Mesendoderm (in vitro differentiated cells): Measurements from ENCODE around the gene ARID2. TPM values are rescaled to one million over a fixed set of nuclear protein-coding genes. Genes with fewer than 3 reads are reported as not detected.

ENCODE experiments used
- DNase-seq: peaks from one replicate; pipeline ENCODE4 v3.0.0; 2013
- H2AK5ac ChIP-seq: 2 replicates; pipeline ENCODE4 v1.6.1; 2013; ENCODE audit warnings: low read length, inconsistent platforms
- H2BK120ac ChIP-seq: 2 replicates; pipeline ENCODE4 v1.6.1; 2013; ENCODE audit warnings: low read depth, mild to moderate bottlenecking, low read length, moderate library complexity, mixed read lengths
- H2BK15ac ChIP-seq: replicated peaks from 2 replicates; pipeline ENCODE4 v1.6.1; 2013; ENCODE audit warnings: low read depth, mild to moderate bottlenecking, moderate library complexity
- H2BK5ac ChIP-seq: 2 replicates; pipeline ENCODE4 v1.6.1; 2013; ENCODE audit warnings: low read length, inconsistent platforms
- H3K18ac ChIP-seq: 2 replicates; pipeline ENCODE4 v1.6.1; 2013; ENCODE audit warnings: mild to moderate bottlenecking, low read length, mixed read lengths
- H3K23ac ChIP-seq: one replicate; pipeline ENCODE4 v1.6.1; 2013; ENCODE audit warnings: low read length
- H3K27ac ChIP-seq: 2 replicates; pipeline ENCODE4 v1.5.1; 2013; ENCODE audit warnings: low read depth, mild to moderate bottlenecking, inconsistent platforms, low read length, moderate library complexity
- H3K27me3 ChIP-seq: 2 replicates; pipeline ENCODE4 v1.6.1; 2013; ENCODE audit warnings: low read length, control low read depth, mild to moderate bottlenecking, inconsistent platforms; ENCODE audit not compliant: insufficient read depth, poor library complexity
- H3K36me3 ChIP-seq: 2 replicates; pipeline ENCODE4 v1.6.1; 2013; ENCODE audit warnings: low read length, inconsistent platforms; ENCODE audit not compliant: control insufficient read depth, insufficient read depth
- H3K4ac ChIP-seq: one replicate; pipeline ENCODE4 v1.6.1; 2013; ENCODE audit warnings: low read depth, mild to moderate bottlenecking, low read length, moderate library complexity
- H3K4me1 ChIP-seq: 2 replicates; pipeline ENCODE4 v1.6.1; 2013; ENCODE audit warnings: low read depth, low read length, inconsistent platforms; ENCODE audit not compliant: control insufficient read depth
- H3K4me2 ChIP-seq: 2 replicates; pipeline ENCODE4 v1.6.1; 2013; ENCODE audit warnings: low read length
- H3K4me3 ChIP-seq: 2 replicates; pipeline ENCODE4 v1.5.1; 2013; ENCODE audit warnings: mild to moderate bottlenecking, low read length
- H3K56ac ChIP-seq: one replicate; pipeline ENCODE4 v1.6.1; 2013; ENCODE audit warnings: low read length
- H3K79me1 ChIP-seq: 2 replicates; pipeline ENCODE4 v1.6.1; 2013; ENCODE audit warnings: low read length, inconsistent platforms
- H3K79me2 ChIP-seq: 2 replicates; pipeline ENCODE4 v1.6.1; 2013; ENCODE audit warnings: mild to moderate bottlenecking, low read length; ENCODE audit not compliant: control insufficient read depth, insufficient read depth
- H3K9ac ChIP-seq: 2 replicates; pipeline ENCODE4 v1.6.1; 2013; ENCODE audit warnings: low read length, inconsistent platforms
- H4K5ac ChIP-seq: one replicate; pipeline ENCODE4 v1.6.1; 2013; ENCODE audit warnings: low read length
- H4K8ac ChIP-seq: one replicate; pipeline ENCODE4 v1.6.1; 2013; ENCODE audit warnings: low read depth, mild to moderate bottlenecking, control low read depth, low read length, moderate library complexity
- WGBS: extraction: QIAGEN DNeasy Blood & Tissue Kit; methylation state at CpG from one replicate; pipeline ENCODE4 v1.1.7; 2013; ENCODE audit warnings: low lambda C conversion rate, missing lambda C conversion rate; ENCODE audit not compliant: insufficient coverage; ENCODE audit errors: extremely low coverage; 5-methylcytosine and 5-hydroxymethylcytosine counted together
- polyA plus RNA-seq, 2 experiments: library from polyadenylated mRNA; stranded (reverse); fragments of 200-250 nt; gene quantifications; one replicate each; pipeline ENCODE4 v1.2.3, GENCODE V29; 2013

The ARID2 gene, protein sequence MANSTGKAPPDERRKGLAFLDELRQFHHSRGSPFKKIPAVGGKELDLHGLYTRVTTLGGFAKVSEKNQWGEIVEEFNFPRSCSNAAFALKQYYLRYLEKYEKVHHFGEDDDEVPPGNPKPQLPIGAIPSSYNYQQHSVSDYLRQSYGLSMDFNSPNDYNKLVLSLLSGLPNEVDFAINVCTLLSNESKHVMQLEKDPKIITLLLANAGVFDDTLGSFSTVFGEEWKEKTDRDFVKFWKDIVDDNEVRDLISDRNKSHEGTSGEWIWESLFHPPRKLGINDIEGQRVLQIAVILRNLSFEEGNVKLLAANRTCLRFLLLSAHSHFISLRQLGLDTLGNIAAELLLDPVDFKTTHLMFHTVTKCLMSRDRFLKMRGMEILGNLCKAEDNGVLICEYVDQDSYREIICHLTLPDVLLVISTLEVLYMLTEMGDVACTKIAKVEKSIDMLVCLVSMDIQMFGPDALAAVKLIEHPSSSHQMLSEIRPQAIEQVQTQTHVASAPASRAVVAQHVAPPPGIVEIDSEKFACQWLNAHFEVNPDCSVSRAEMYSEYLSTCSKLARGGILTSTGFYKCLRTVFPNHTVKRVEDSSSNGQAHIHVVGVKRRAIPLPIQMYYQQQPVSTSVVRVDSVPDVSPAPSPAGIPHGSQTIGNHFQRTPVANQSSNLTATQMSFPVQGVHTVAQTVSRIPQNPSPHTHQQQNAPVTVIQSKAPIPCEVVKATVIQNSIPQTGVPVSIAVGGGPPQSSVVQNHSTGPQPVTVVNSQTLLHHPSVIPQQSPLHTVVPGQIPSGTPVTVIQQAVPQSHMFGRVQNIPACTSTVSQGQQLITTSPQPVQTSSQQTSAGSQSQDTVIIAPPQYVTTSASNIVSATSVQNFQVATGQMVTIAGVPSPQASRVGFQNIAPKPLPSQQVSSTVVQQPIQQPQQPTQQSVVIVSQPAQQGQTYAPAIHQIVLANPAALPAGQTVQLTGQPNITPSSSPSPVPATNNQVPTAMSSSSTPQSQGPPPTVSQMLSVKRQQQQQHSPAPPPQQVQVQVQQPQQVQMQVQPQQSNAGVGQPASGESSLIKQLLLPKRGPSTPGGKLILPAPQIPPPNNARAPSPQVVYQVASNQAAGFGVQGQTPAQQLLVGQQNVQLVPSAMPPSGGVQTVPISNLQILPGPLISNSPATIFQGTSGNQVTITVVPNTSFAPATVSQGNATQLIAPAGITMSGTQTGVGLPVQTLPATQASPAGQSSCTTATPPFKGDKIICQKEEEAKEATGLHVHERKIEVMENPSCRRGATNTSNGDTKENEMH (N-terminal part only)
- 15.0 TPM for polyA plus RNA-seq (2013, experiment 1 of 2)
- 14.5 TPM for polyA plus RNA-seq (2013, experiment 2 of 2)

DNA sequence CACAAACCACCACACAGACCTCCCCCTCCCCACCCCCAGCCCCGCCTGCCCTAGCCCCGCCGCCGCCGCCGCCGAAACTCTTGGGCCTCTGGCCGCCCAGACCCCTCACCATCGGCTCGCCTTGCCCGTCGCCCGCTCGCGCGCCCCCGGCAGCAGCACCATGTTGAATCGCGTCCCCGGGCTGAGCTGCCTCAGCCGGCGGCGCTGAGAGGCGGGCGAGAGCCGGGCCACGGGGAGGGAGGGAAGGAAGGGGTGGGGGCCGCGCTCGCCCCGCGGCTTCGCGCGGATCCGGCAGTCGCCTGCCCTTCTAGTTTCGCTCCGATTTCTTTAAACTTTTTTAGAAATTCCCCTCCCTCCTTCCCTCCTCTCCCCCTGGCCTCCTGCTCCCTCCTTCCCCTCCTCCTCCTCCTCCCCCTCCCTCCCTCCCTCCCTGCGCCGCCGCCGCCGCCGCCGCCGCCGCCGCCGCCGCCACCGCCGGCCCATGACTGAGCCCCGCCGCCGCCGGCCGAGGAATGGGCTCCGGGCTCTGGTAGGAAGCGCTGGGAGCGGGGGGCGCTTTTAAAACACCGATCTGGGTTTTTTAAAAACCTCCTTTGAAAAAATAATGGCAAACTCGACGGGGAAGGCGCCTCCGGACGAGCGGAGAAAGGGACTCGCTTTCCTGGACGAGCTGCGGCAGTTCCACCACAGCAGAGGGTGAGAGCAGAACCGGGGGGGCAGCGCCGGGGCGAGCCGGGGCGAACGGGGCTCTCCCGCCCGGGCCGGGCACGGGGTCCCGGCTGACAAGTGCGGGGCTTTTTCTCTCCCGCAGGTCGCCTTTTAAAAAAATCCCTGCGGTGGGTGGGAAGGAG, at the start of gene ARID2:
ARID2 (plus strand) TSS at position 474 of the 851 bp plus-strand sequence; CDS start at position 605, 131 bp downstream.
- peak within 1 kb of the TSS; percentile 97 for H3K56ac ChIP-seq
- peak within 1 kb of the TSS; percentile 89 for H2BK120ac ChIP-seq
- no peak within 1 kb of the TSS for H4K5ac ChIP-seq

DNA sequence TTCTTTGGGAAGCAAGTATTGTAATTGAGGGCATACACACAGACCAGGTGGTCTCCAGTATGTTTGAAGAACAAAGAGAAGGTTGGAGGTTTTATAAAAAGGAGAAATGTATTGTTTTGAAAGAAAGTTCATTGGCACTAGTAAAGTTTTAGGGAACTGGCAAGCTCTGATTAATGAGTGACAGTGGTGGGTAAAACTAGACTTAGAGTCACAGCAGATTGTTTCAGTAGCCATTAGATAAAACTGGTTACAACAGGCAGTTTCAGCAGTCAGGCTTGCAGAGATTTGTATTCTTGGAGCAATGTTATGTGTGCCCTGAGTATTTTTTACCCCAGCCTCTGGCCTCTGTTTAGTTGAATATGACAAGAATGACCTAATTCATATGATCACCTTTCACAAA, 49.1 kb upstream of the ARID2 start:
- Histone ChIP-seq H3K27ac (no peak overlapping the region), H2AK5ac (no peak overlapping the region), H3K4me3 (no peak overlapping the region), H3K4me1 (no peaks in the 10 kb centered on the region), H4K8ac (no peak overlapping the region), H3K36me3 (no peaks in the 10 kb centered on the region), H2BK120ac (no peak overlapping the region), H3K56ac (no peak overlapping the region), H2BK15ac (no peak overlapping the region), H3K9ac (no peak overlapping the region), H3K18ac (no peak overlapping the region), H3K79me1 (no peaks in the 10 kb centered on the region), H3K23ac (no peak overlapping the region), H3K4me2 (no peak overlapping the region), H3K79me2 (no peaks in the 10 kb centered on the region), H4K5ac (no peak overlapping the region), H2BK5ac (no peak overlapping the region), H3K27me3 (no peaks in the 10 kb centered on the region), H3K4ac (no peak overlapping the region)
- no peak for DNase-seq

More for the DNA sequence above, at the start of gene ARID2:
- H3K36me3 ChIP-seq, result no peaks in the 10 kb centered on the region
- H2BK15ac ChIP-seq, result peak within 1 kb of the TSS; percentile 61
- H2AK5ac ChIP-seq, result no peak within 1 kb of the TSS
- peak within 1 kb of the TSS; percentile 85 for H2BK5ac ChIP-seq
- peak within 1 kb of the TSS; percentile 99 for H3K18ac ChIP-seq
- H3K9ac ChIP-seq, result peak within 1 kb of the TSS; percentile 97
- no CpG with 5 or more reads among the region's 88 CpGs for WGBS
- peak within 1 kb of the TSS; percentile 99 for H4K8ac ChIP-seq
- H3K27ac ChIP-seq, result peak within 1 kb of the TSS; percentile 100
- peak within 1 kb of the TSS; percentile 53 for H3K23ac ChIP-seq
- H3K79me2 ChIP-seq, result peaks cover 16% of the 10 kb centered on the region
- no peaks in the 10 kb centered on the region for H3K27me3 ChIP-seq
- H3K4ac ChIP-seq, result peak within 1 kb of the TSS; percentile 99
- peak; percentile 80 for DNase-seq
- peak within 1 kb of the TSS; percentile 82 for H3K4me3 ChIP-seq
- H3K79me1 ChIP-seq, result no peaks in the 10 kb centered on the region
- peak within 1 kb of the TSS; percentile 71 for H3K4me2 ChIP-seq
- no peaks in the 10 kb centered on the region for H3K4me1 ChIP-seq

DNA sequence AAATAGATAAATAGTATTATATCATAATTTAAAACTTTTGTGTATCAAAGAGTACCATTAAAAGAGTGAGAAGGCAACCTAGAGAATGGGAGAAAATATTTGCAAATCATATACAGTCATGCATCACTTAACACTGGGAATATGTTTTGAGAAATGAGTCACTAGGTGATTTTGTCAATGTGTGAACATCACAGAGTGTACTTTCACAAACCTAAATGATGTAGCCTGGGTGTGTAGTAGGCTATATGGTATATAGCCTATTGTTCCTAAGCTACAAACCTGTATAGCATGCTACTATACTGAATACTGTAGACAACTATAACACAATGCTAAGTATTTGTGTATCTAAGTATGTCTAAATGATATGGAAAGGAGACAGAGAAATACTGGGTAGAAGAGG, 48.0 kb upstream of the ARID2 start:
- Histone ChIP-seq H3K9ac (no peak overlapping the region), H4K5ac (no peak overlapping the region), H3K4me1 (no peaks in the 10 kb centered on the region), H3K4me2 (no peak overlapping the region), H2BK5ac (no peak overlapping the region), H3K56ac (no peak overlapping the region), H3K79me2 (no peaks in the 10 kb centered on the region), H2BK120ac (no peak overlapping the region), H4K8ac (no peak overlapping the region), H3K4ac (no peak overlapping the region), H2AK5ac (no peak overlapping the region), H3K36me3 (no peaks in the 10 kb centered on the region), H3K79me1 (no peaks in the 10 kb centered on the region), H2BK15ac (no peak overlapping the region), H3K18ac (no peak overlapping the region), H3K27me3 (no peaks in the 10 kb centered on the region), H3K23ac (no peak overlapping the region), H3K4me3 (no peak overlapping the region), H3K27ac (no peak overlapping the region)
- DNase-seq, result no peak

DNA sequence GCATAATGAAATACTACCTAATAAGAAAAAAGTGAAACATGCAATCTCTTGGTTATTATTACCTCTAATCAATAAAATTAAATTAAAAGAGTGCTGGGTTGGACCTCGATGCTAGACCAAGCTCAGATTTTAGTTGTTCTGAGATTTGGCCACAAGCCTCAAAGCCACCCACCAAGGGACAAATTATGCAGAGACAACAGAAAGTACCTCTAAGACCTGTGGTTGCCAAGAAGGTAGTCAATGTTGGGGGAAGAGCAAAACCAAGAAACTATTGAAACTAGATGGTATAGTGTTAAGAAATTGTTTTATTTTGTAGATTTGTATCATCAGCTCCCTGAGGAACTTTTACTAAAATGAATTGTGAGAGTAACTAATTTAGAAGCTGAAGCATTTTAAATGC, 43.8 kb upstream of the ARID2 start:
- Histone ChIP-seq H3K4ac (no peak overlapping the region), H2BK120ac (no peak overlapping the region), H3K9ac (no peak overlapping the region), H3K56ac (no peak overlapping the region), H3K23ac (no peak overlapping the region), H3K79me1 (no peaks in the 10 kb centered on the region), H2BK5ac (no peak overlapping the region), H2AK5ac (no peak overlapping the region), H3K4me1 (no peaks in the 10 kb centered on the region), H4K8ac (no peak overlapping the region), H3K27me3 (no peaks in the 10 kb centered on the region), H3K36me3 (no peaks in the 10 kb centered on the region), H3K4me3 (no peak overlapping the region), H3K79me2 (no peaks in the 10 kb centered on the region), H4K5ac (no peak overlapping the region), H3K18ac (no peak overlapping the region), H2BK15ac (no peak overlapping the region), H3K27ac (no peak overlapping the region), H3K4me2 (no peak overlapping the region)
- no CpG with 5 or more reads among the region's 1 CpG for WGBS
- no peak for DNase-seq
